ENCODE data around the gene HOXD10. TPM values are rescaled to one million over a fixed set of nuclear protein-coding genes. Genes with fewer than 3 reads are reported as not detected.
A peak's percentile ranks its signal among the peaks of the same experiment; 100 is the strongest.

Gene HOXD10
- total and polyA plus RNA-seq, 7 experiments from 2014 or later: not detected

GRCh38 chr2:176135035-176135440 is 18.5 kb downstream of the HOXD10 start:
- peak overlapping the region in 7 of 10 donors; percentile 10 to 76 (median 69) for H3K4me3 Mint-ChIP-seq
- H3K9me3 Mint-ChIP-seq: peaks cover 0 to 58% (median 22%) of the 10 kb centered on the region in 11 donors
- no peak overlapping the region for H3K4me3 ChIP-seq (ENCODE audit: low read length)
- ChIA-PET POLR2A (no interaction called here), CTCF (no interaction called here)
- no peak for ATAC-seq
- H3K9me3 ChIP-seq (ENCODE audit: control insufficient read depth in 2 of 3, low read length in 3 of 3): peaks cover 0 to 5% (median 0%) of the 10 kb centered on the region in 3 experiments
- intact Hi-C loops (cut with micrococcal nuclease): loop anchor here in 1 of 2 donors (10.0 kb wide), 1 partner anchor 1630 kb away; no protein-coding TSS in a partner anchor
- no peaks in the 10 kb centered on the region for H3K36me3 ChIP-seq (ENCODE audit: control insufficient read depth in 2 of 3, insufficient read depth in 3 of 3, low read length in 3 of 3)
- H3K27me3 ChIP-seq (ENCODE audit: control insufficient read depth in 2 of 2, insufficient read depth in 2 of 2, low read length in 2 of 2): peaks cover 43 to 74% of the 10 kb centered on the region in 2 donors
- DNase-seq: no peak
- H3K27ac Mint-ChIP-seq: no peak overlapping the region
- peaks cover 0 to 11% (median 1%) of the 10 kb centered on the region in 5 donors for H3K36me3 Mint-ChIP-seq
- H3K27ac ChIP-seq (ENCODE audit: low read depth, low read length): no peak overlapping the region
- H3K4me1 Mint-ChIP-seq: peaks cover 16 to 59% (median 53%) of the 10 kb centered on the region in 7 donors
- peaks cover 86 to 91% (median 91%) of the 10 kb centered on the region in 5 donors for H3K27me3 Mint-ChIP-seq
- H3K4me1 ChIP-seq (ENCODE audit: control insufficient read depth in 2 of 2, insufficient read depth in 2 of 2, low read length in 2 of 2): peaks cover 3 to 24% of the 10 kb centered on the region in 2 donors

GRCh38 chr2:176136374-176137251 is 20.0 kb downstream of the HOXD10 start:
- POLR2A ChIA-PET: interaction anchor here (0.6 kb wide), 1 partner anchor 210 kb away, joined by 3 read pairs; no protein-coding TSS in a partner anchor
- Histone ChIP-seq H3K27ac (ENCODE audit: low read depth, low read length) (no peak overlapping the region), H3K4me3 (ENCODE audit: low read length) (no peak overlapping the region), H3K36me3 (ENCODE audit: control insufficient read depth in 2 of 3, insufficient read depth in 3 of 3, low read length in 3 of 3) (no peaks in the 10 kb centered on the region), H3K4me1 (ENCODE audit: control insufficient read depth in 2 of 2, insufficient read depth in 2 of 2, low read length in 2 of 2) (peaks cover 3 to 28% of the 10 kb centered on the region in 2 donors), H3K9me3 (ENCODE audit: control insufficient read depth in 2 of 3, low read length in 3 of 3) (peaks cover 0 to 5% (median 0%) of the 10 kb centered on the region in 3 experiments), H3K27me3 (ENCODE audit: control insufficient read depth in 2 of 2, insufficient read depth in 2 of 2, low read length in 2 of 2) (peaks cover 33 to 77% of the 10 kb centered on the region in 2 donors)
- H3K27ac Mint-ChIP-seq: no peak overlapping the region
- ATAC-seq: no peak
- H3K36me3 Mint-ChIP-seq: peaks cover 0 to 7% (median 1%) of the 10 kb centered on the region in 5 donors
- peak overlapping the region in 8 of 10 donors; percentile 37 to 75 (median 68) for H3K4me3 Mint-ChIP-seq
- H3K9me3 Mint-ChIP-seq: peaks cover 0 to 53% (median 22%) of the 10 kb centered on the region in 11 donors
- peaks cover 7 to 60% (median 50%) of the 10 kb centered on the region in 7 donors for H3K4me1 Mint-ChIP-seq
- DNase-seq: peak in 1 of 9 donors; percentile 20
- intact Hi-C loops (cut with micrococcal nuclease): loop anchor here in 1 of 2 donors (10.0 kb wide), 1 partner anchor 1628 kb away; no protein-coding TSS in a partner anchor
- peaks cover 86 to 93% (median 90%) of the 10 kb centered on the region in 5 donors for H3K27me3 Mint-ChIP-seq
- CTCF ChIA-PET: no interaction called here

GRCh38 chr2:176137252-176137580 is 20.6 kb downstream of the HOXD10 start:
- Histone ChIP-seq H3K27ac (ENCODE audit: low read depth, low read length) (no peak overlapping the region), H3K36me3 (ENCODE audit: control insufficient read depth in 2 of 3, insufficient read depth in 3 of 3, low read length in 3 of 3) (no peaks in the 10 kb centered on the region), H3K27me3 (ENCODE audit: control insufficient read depth in 2 of 2, insufficient read depth in 2 of 2, low read length in 2 of 2) (peaks cover 29 to 72% of the 10 kb centered on the region in 2 donors), H3K9me3 (ENCODE audit: control insufficient read depth in 2 of 3, low read length in 3 of 3) (peaks cover 0 to 5% (median 0%) of the 10 kb centered on the region in 3 experiments), H3K4me1 (ENCODE audit: control insufficient read depth in 2 of 2, insufficient read depth in 2 of 2, low read length in 2 of 2) (peaks cover 3 to 28% of the 10 kb centered on the region in 2 donors), H3K4me3 (ENCODE audit: low read length) (no peak overlapping the region)
- CTCF ChIA-PET: interaction anchor here (1.1 kb wide), 1 partner anchor 318 kb away, joined by 4 read pairs; no protein-coding TSS in a partner anchor
- Mint-ChIP-seq H3K27ac (no peak overlapping the region), H3K27me3 (peaks cover 86 to 94% (median 90%) of the 10 kb centered on the region in 5 donors), H3K4me1 (peaks cover 7 to 56% (median 45%) of the 10 kb centered on the region in 7 donors), H3K9me3 (peaks cover 0 to 53% (median 22%) of the 10 kb centered on the region in 11 donors), H3K4me3 (peak overlapping the region in 6 of 10 donors; percentile 35 to 50 (median 43)), H3K36me3 (peaks cover 0 to 7% (median 1%) of the 10 kb centered on the region in 5 donors)
- POLR2A ChIA-PET: interaction anchor here (0.6 kb wide), 1 partner anchor 17 kb away, joined by 3 read pairs; no protein-coding TSS in a partner anchor
- DNase-seq: no peak
- intact Hi-C loops (cut with micrococcal nuclease): loop anchor here in 1 of 2 donors (10.0 kb wide), 1 partner anchor 1628 kb away; no protein-coding TSS in a partner anchor
- no peak for ATAC-seq

- H3K4me1 Mint-ChIP-seq: peaks cover 7 to 52% (median 42%) of the 10 kb centered on the region in 7 donors
- no peak overlapping the region for H3K4me3 ChIP-seq (ENCODE audit: low read length)
- H3K27ac Mint-ChIP-seq: peak overlapping the region in 1 of 9 donors; percentile 22
- H3K9me3 Mint-ChIP-seq: peaks cover 0 to 51% (median 20%) of the 10 kb centered on the region in 11 donors
- H3K27ac ChIP-seq (ENCODE audit: low read depth, low read length): no peak overlapping the region
- H3K4me1 ChIP-seq (ENCODE audit: control insufficient read depth in 2 of 2, insufficient read depth in 2 of 2, low read length in 2 of 2): peaks cover 3 to 28% of the 10 kb centered on the region in 2 donors
- DNase-seq (no peak), ATAC-seq (no peak)
- peaks cover 85 to 93% (median 90%) of the 10 kb centered on the region in 5 donors for H3K27me3 Mint-ChIP-seq
- H3K27me3 ChIP-seq (ENCODE audit: control insufficient read depth in 2 of 2, insufficient read depth in 2 of 2, low read length in 2 of 2): peaks cover 24 to 65% of the 10 kb centered on the region in 2 donors
- ChIA-PET POLR2A (interaction anchor here (0.6 kb wide), 1 partner anchor 16 kb away, joined by 3 read pairs; no protein-coding TSS in a partner anchor), CTCF (interaction anchor here (1.1 kb wide), 1 partner anchor 317 kb away, joined by 4 read pairs; no protein-coding TSS in a partner anchor)
- H3K36me3 ChIP-seq (ENCODE audit: control insufficient read depth in 2 of 3, insufficient read depth in 3 of 3, low read length in 3 of 3): no peaks in the 10 kb centered on the region
- intact Hi-C loops (cut with micrococcal nuclease): loop anchor here in 1 of 2 donors (10.0 kb wide), 1 partner anchor 1627 kb away; no protein-coding TSS in a partner anchor
- peaks cover 0 to 7% (median 1%) of the 10 kb centered on the region in 5 donors for H3K36me3 Mint-ChIP-seq
- peak overlapping the region in 2 of 10 donors; percentile 40 to 44 for H3K4me3 Mint-ChIP-seq
- peaks cover 0 to 5% (median 0%) of the 10 kb centered on the region in 3 experiments for H3K9me3 ChIP-seq (ENCODE audit: control insufficient read depth in 2 of 3, low read length in 3 of 3)
Observed at GRCh38 chr2:176137906-176138305, 21.3 kb downstream of the HOXD10 start.

DNA sequence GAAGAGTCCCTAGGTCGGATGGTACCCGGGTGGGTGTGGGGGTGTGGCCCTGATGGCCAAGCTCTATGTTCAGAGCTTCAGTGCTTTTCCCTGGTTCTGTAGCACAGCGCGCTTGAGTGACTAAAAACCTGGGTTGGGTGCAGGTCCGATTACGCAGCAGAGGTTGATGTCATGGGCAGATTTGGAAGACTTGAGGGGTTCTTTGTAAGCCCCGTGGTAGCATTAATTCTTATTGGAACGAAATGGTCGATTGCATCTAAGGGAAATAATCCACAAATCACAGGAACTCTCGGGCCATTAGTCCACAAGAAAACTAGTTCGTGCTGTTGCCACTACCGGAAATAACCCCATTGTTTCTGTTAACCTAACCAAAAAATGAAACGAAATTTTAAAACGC is 21.9 kb downstream of the HOXD10 start:
- no peaks in the 10 kb centered on the region for H3K36me3 ChIP-seq (ENCODE audit: control insufficient read depth in 2 of 3, insufficient read depth in 3 of 3, low read length in 3 of 3)
- no peak overlapping the region for H3K27ac ChIP-seq (ENCODE audit: low read depth, low read length)
- H3K27ac Mint-ChIP-seq: peak overlapping the region in 4 of 9 donors; percentile 9 to 71 (median 41)
- H3K4me3 ChIP-seq (ENCODE audit: low read length): no peak overlapping the region
- peaks cover 24 to 59% of the 10 kb centered on the region in 2 donors for H3K27me3 ChIP-seq (ENCODE audit: control insufficient read depth in 2 of 2, insufficient read depth in 2 of 2, low read length in 2 of 2)
- peak overlapping the region in 8 of 10 donors; percentile 4 to 62 (median 42) for H3K4me3 Mint-ChIP-seq
- H3K4me1 ChIP-seq (ENCODE audit: control insufficient read depth in 2 of 2, insufficient read depth in 2 of 2, low read length in 2 of 2): peaks cover 3 to 28% of the 10 kb centered on the region in 2 donors
- H3K36me3 Mint-ChIP-seq: peaks cover 0 to 7% (median 1%) of the 10 kb centered on the region in 5 donors
- ChIA-PET POLR2A (no interaction called here), CTCF (interaction anchor here (0.8 to 2.9 kb wide), 3 partner anchors 316 to 512 kb away, joined by 4 to 16 read pairs (median 4); no protein-coding TSS in a partner anchor)
- no peak for ATAC-seq
- H3K27me3 Mint-ChIP-seq: peaks cover 85 to 93% (median 90%) of the 10 kb centered on the region in 5 donors
- intact Hi-C loops (cut with micrococcal nuclease): loop anchor here in 1 of 2 donors (10.0 kb wide), 1 partner anchor 1626 kb away; no protein-coding TSS in a partner anchor
- H3K4me1 Mint-ChIP-seq: peaks cover 7 to 52% (median 42%) of the 10 kb centered on the region in 7 donors
- DNase-seq: peak in 1 of 9 donors; percentile 10
- H3K9me3 ChIP-seq (ENCODE audit: control insufficient read depth in 2 of 3, low read length in 3 of 3): peaks cover 0 to 5% (median 0%) of the 10 kb centered on the region in 3 experiments
- peaks cover 0 to 48% (median 18%) of the 10 kb centered on the region in 11 donors for H3K9me3 Mint-ChIP-seq

Data from naive thymus-derived CD4-positive, alpha-beta T cell (primary cell).